ENCODE data around the gene ATL3.

DNA sequence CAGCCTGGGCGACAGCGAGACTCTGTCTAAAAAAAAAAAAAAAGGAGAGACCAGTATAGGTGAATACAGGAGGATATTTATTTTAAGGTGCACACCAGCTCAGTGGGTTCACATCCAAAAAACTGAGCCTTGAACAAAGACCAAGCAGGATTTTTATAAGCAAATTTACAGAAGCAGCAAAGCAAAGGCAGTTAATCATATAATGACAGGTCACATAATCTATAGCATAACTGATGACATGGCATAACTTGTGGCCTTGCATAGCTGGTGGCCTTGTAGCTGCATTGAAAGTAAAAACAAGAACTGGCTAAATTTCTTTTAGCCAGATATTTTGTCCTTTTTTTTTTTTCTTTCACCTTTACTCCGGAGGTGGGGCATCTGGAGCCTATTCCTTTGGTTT, 54.2 kb downstream of the ATL3 start:
- TF ChIP-seq, protein P1, sequence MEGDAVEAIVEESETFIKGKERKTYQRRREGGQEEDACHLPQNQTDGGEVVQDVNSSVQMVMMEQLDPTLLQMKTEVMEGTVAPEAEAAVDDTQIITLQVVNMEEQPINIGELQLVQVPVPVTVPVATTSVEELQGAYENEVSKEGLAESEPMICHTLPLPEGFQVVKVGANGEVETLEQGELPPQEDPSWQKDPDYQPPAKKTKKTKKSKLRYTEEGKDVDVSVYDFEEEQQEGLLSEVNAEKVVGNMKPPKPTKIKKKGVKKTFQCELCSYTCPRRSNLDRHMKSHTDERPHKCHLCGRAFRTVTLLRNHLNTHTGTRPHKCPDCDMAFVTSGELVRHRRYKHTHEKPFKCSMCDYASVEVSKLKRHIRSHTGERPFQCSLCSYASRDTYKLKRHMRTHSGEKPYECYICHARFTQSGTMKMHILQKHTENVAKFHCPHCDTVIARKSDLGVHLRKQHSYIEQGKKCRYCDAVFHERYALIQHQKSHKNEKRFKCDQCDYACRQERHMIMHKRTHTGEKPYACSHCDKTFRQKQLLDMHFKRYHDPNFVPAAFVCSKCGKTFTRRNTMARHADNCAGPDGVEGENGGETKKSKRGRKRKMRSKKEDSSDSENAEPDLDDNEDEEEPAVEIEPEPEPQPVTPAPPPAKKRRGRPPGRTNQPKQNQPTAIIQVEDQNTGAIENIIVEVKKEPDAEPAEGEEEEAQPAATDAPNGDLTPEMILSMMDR (IDR thresholded peaks at IDR 0.05): no peak
- TF ChIP-seq EZH2 (IDR thresholded peaks at IDR 0.05; ENCODE audit: borderline replicate concordance, insufficient read depth, low read depth, low read length, poor library complexity, severe bottlenecking): no peak
